NB4 (cell line): ENCODE results near the gene SPNS2.

Source experiments
- DNase-seq: peaks from one replicate; pipeline ENCODE4 v3.0.0; 2010; ENCODE audit warnings: low read depth
- H3K4me3 ChIP-seq: one replicate; pipeline ENCODE4 v1.5.1; 2011; ENCODE audit warnings: mild to moderate bottlenecking, low read depth, low read length, moderate library complexity
- CTCF ChIP-seq: IDR thresholded peaks from one replicate; pipeline ENCODE4 v1.5.1; 2012; ENCODE audit warnings: low read depth, low read length
- MAX ChIP-seq: IDR thresholded peaks from 2 replicates; pipeline ENCODE4 v1.6.1; 2011; ENCODE audit warnings: low read depth, low read length
- MYC ChIP-seq: IDR thresholded peaks from 2 replicates; pipeline ENCODE4 v1.6.1; 2011; ENCODE audit warnings: low read depth, low read length
- POLR2A ChIP-seq: IDR thresholded peaks from 2 replicates; pipeline ENCODE4 v1.6.1; 2011; ENCODE audit warnings: mild to moderate bottlenecking; ENCODE audit not compliant: insufficient read length; ENCODE audit errors: extremely low read depth

Gene SPNS2

DNA sequence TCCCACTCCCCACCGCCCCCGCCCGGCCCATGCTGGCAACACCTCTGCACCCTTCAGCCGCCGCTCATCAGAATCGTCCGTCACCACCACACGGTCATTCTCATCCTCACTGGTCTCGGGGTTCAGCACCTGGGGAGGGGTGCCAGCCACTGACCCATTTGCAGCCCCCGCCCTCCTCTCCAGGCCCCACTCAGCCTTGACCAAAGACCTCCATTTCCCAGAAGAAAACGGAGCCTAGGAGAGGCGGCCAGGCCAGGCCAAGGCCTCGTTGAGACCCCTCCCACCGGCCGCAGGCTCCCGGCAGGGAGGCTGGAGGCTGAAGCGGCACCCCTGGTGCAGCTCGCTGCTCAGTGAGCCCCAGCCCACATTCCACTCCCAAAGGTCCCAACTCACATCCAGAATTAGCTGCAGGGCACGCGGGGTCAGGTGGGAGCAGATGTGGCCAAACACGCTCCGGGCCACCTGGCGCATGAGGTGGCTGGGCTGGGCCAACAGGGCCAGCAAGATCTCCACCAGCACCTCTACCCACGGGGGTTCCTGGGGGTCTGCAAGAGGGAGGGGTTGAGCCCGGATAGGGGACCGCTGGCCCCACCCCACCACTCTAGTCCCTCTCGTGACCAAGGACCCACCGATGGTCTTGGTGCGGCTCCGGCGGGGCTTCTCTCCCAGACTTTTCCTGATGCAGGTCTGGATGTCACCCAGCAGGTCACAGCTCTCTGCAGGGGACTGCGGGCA lies 46.7 kb downstream of the SPNS2 start:
- H3K4me3 ChIP-seq = no peak overlapping the region
- no peak for DNase-seq
- no peak for TF ChIP-seq POLR2A
- TF ChIP-seq MYC = no peak
- no peak for TF ChIP-seq CTCF
- no peak for TF ChIP-seq MAX

GRCh38 chr17:4547118-4547906 lies 48.6 kb downstream of the SPNS2 start:
- no peak for TF ChIP-seq POLR2A
- no peak for TF ChIP-seq CTCF
- no peak for TF ChIP-seq MYC
- no peak for TF ChIP-seq MAX
- no peak for DNase-seq
- H3K4me3 ChIP-seq = no peak overlapping the region

DNA sequence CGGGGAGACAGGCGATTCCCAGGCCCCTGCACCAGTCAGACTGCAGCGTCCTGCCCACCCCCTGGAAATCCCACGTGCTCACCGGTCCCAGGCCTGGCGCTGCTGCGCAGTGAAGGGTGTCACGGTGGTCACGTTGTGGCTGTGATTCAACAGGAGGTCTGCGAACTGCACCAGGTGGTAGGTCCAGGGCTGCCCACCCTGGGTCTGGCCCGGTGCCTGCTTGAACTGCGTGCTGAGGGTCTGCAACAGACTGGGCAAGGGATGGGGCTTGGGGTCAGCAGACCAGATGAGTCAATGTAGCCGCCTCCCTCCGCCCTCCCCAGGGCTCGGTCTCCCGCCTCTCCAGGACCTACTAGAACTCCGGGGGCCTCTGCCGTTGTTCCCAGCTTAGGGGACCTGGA lies 49.4 kb downstream of the SPNS2 start:
- no peak for DNase-seq
- no peak for TF ChIP-seq POLR2A
- TF ChIP-seq MAX = no peak
- H3K4me3 ChIP-seq = no peak overlapping the region

DNA sequence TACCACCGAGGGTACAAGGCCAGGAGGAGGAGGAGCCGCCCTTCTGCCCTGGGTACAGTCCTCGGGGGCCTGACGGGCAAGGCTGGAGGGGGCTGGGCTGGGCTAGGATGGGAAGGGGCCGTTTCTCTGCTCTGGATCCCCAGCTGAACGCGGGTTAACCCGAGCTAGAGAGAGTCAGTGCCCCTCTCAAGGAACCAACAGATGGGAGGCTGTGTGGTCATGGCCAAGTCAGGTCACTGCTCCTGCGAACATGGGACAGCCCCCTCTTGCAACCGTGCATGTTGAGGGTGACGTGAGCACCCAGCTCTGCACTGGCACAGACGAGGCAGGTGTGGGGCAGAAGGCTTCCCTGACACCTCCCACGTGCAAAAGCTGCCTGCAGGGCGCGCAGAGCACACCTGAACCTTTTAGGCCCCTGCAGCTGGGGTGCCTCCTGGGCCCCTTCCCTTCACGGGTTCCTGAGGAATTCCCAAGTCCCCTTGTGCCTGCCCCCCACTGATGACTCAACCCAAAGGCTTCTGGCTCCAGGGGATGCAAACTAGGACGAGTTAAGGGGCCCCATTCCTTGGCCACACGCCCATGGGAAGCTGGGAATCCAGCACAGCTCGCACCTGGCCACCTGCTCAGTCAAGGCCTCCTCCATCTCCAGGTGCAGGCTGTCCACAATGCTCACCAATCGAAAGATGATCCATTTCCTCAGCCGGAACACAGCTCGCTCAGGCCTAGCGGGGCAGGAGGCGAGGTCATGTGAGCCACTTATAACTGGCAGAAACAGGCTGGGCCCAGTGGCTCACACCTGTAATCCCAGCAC lies 50.2 kb downstream of the SPNS2 start:
- no peak for DNase-seq
- no peak overlapping the region for H3K4me3 ChIP-seq
- TF ChIP-seq POLR2A (no peak), MAX (no peak), MYC (no peak), CTCF (no peak)

DNA sequence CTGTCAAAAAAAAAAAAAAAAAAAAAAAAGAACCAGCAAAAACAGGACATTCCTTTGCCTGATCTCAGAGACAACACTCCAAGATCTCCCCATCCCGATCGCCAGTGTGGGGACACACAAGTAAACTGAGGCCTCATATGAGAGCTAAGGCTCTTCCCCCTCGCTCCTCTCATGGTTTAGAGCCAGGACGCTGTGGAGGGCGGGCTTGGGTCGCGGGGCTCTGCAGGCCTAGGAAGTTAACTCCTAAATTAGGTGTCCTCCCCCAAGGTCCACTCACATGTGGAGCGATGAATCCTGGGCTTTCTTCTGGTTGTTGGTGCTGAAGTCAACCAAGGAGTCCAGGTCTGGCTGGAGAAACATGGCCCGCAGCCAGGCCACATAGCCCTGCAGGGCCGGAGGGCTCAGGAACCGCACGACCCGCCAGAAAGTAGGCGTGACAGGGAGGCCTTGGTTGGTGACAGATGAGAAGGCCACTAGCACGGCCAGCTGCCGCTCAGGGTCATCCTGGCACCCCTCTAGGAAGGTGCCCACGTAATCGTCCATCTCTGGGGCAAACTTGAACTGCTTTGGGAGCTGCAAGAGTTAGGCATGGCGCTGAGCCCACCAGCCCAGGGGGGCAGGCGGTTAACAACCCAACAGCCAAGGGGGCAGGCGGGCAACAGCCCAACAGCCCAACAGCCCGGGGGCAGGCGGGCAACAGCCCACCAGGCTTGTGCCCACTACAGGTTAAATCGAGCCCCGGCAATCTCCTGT lies 51.3 kb downstream of the SPNS2 start:
- H3K4me3 ChIP-seq = no peak overlapping the region
- no peak for TF ChIP-seq MYC
- TF ChIP-seq CTCF = no peak
- no peak for TF ChIP-seq POLR2A
- TF ChIP-seq MAX = no peak
- DNase-seq = no peak
